ENCODE results near the gene NQO2.
A peak's percentile ranks its signal among the peaks of the same experiment; 100 is the strongest.
"Not testable (repeated sequence)": the region's sequence is repeated elsewhere in the genome, so short reads cannot be mapped to it uniquely, and the experiment has no call there.

NQO2 gene

DNA sequence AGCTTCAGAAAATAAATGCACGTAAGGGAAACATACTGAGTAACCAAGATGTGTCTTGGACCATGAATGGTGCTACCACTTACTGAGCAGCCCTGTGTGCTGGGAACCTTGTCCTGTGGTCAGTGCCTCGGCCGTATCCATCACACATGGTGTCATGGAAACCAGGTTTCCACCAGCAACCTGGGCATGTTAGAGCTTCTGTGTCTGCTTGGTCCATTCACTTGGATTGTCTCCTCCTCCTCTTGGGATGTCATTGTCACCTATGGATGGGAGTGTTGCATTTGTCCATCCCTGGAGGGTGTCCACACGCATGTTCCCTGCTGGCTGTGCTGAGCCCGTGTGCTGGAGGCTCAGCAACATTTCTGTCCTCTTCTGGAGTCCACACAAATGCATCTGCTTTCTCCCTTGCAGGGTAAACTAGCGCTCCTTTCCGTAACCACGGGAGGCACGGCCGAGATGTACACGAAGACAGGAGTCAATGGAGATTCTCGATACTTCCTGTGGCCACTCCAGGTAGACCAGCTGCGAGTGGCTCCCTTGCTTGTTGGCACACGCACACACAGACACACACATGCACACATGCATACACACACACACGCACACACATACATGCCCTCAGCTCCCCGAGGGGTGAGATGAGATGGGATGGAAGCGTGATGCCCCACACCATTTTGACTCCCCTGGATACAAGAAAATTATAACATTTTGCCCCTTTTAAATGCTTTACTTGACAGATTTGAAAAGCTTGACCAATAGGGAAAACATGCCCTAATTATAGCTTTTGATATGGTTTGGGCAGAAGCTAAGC, 17.0 kb downstream of the NQO2 start:
- no peak for DNase-seq

DNA sequence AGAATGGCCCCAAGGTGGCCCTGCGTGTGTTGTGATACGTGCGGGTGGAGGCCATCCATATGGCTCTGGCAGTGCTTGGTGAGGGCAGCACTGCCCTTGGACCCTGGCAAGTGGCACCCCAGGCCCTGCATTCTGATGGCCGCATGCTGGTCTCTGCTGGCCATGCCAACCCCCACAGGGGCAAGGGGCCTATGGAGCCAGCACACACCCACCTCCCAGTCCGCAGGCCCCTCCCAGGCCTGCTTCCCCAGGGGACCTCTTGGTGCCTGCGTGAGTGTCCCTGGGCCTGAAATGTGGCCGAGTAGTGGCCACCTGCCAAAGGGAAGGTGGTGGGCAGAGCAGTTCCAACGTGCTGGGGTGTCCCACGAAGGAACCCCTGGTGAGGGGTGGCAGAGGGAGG, 17.6 kb downstream of the NQO2 start:
- no peak for DNase-seq

DNA sequence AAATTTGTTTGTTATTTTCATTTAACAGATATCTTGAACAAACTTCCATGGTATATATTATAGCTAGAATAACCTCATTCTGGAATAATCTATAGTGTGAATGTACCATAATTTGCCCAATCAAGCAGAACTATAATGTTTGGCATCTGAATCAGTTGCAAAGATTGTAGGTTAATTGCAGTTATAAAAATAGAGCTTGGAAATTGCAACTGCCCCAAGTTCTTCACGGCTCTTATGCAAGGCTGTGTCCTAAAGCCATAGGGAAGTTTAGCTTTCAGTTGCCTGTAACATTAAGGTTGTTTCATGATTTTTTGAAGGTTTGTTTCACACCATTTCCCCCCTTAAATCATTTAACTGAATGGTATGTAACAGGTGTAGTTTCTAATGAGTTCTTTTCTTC, 19.4 kb downstream of the NQO2 start:
- no peak for DNase-seq

DNA sequence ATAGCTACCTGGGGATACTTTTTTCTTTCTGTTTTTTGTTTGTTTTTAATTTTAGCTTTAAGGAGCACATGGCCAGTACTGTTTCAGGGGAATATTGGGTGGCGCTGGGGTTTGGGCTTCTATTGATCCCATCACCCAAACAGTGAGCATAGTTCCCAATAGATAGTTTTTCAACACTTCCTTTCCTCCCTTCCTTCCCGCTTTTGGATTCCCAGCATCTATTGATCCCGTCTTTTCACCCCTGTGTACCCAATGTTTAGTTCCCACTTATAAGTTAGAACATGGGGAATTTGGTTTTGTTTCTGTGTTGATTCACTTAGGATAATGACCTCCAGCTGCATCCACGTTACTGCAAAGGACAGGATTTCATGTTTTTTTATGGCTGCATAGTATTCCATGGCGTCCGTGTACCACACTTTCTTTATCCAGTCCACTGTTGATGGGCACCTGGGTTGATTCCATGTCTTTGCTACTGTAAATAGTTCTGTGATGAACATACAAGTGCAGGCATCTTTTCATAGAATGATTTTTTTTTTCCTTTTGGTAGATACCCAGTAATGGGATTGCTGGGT, 20.1 kb downstream of the NQO2 start:
- DNase-seq: no peak

DNA sequence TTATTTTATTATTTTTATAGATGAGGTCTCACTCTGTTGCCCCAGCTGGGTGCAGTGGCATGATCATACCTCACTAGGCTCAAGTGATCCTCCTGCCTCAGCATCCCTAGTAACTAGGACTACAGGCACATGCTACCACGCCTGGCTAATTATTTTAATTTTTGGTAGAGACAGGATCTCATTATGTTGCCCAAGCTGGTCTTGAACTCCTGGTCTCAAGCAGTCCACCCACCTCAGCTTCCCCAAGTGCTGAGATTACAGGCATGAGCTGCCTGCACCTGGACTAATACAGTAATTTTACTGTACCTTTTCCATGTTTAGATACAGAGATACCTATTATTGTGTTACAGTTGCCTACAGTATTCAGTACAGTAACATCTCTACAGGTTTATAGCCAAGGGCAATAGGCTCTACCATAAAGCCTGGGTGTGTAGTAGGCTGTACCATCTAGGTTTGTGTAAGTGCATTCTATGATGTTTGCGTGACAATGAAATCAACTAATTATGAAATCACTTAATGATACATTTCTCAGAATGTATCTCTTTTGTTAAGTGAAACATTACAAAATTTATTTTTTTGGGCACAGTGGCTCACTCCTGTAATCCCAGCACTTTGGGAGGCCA, 21.4 kb downstream of the NQO2 start:
- DNase-seq: not testable (repeated sequence)

DNA sequence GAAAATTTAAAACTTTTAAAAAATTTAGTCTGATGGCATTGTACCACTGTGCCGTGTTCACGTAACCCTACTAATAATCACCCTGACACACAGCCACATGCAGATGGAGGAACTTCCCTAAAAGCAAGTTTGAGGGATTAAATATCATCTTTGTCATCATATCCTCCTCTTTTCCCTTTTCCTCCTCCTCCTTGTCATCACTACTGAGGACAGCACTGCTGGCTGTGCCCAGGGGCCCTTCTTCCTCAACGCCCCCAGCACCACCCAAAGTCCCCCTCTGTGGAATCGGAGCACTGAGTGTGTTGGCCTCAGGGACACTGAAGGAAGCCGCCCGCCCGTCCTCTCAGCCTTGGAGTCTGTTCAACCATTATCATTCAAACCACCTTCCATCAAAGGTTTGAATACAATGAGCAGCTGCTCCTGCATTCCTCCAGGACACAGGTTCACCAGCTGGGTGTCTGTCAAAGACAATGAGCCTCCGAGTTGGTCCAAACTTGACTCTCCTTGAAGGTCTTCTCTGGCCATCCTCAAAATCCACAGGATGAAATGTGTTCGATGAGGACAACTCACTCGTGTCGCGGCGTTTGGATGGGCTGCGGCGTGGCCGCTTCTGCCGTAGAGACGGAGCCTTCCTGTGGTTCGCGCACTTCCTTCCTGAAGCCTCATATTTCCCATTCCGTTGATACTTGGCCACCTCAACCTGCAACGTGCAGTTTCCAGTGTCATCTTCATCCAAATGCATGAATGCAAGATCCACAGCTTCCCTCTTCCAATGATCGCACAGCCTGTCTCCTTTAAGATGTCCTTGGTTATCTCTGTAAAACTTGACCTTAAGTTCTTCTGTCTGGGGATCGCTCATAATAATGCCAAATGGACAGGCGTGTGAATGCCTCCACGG, 23.3 kb downstream of the NQO2 start:
- DNase-seq: no peak

DNA sequence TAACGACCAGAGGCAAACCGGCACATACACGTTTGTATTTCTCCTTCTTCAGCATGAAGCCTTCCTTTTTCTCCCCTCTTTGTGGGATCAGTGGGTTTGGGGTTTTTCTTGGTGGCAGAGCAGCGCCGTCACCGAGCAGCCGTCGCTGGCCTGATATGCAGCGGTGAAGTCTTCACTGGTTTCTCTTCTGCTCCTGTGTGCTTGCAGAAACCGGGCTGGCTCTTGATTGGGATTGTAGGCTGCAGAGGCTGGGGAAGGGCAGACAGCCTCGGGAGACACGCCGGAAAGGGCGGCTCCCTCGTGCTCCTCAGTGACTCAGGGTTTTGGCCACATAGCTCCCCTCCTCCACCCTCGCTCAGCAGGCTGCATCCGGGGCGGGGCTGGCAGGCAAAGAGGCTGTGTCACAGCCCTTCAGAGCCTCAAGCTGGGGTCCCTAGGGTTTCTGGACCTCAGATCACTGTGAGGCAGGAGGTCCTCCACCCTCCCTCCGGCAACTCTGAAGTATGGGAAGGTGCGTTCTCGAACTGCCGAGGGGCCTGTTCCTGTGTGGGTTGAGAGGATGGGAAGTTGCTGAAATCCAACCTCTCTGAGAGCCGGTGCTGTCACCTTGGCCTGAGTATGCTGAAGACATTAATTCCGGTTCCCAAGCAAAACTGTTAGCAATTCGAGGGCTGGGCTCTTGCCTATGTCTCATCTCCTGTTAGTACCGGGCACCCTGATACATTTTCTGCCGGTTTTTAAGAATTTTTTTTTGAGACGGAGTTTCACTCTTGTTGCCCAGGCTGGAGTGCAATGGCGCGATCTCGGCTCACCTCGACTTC, 24.2 kb downstream of the NQO2 start:
- peak; percentile 53 for DNase-seq

DNA sequence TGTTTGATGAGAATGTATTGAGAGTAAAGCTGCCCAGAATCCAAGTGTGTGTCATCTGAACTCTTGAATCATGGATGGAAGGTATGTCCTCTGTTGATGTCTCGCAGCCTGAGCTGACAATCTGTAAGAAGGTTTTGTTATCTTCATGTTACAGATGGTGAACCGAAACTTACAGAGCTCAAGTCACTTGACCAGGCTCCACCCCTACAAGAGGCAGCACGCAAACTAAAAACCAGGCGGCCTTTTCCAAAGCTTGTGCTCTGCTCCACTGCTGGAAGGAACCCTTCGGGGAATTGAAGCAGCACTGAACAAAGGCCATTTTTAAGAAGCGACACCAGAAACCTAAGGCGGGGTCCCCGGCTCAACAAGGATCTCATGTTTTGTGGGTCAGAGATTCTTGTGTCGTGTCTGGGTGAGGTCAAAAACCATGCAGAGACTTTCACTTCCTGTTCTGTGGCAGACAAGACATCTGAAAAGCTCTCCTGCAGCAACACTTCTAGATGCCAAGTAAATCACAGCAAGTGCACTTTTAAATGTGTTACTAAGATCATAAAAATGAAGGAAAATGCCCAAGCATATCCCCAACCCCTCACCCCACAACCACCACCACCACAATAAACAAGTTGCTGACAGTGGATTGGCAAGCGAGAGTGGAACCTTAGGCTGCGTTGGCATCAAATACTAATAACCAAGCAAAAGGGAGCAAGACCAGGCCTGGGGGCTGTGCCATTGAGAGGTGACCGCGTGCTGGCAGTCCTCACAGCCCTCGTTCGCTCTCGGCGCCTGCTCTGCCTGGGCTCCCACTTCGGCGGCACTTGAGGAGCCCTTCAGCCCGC, 27.3 kb downstream of the NQO2 start:
- DNase-seq: no peak

DNA sequence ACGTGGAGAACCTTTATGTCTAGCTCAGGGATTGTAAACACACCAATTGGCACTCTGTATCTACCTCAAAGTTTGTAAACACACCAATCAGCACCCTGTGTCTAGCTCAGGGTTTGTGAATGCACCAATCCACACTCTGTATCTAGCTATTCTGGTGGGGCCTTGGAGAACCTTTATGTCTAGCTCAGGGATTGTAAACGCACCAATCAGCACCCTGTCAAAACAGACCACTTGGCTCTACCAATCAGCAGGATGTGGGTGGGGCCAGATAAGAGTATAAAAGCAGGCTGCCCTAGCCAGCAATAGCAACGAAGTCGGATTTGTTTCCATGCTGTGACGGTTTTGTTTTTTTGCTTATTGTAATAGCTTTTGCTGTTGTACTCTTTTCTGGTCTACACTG, 28.5 kb downstream of the NQO2 start:
- not testable (repeated sequence) for DNase-seq

DNA sequence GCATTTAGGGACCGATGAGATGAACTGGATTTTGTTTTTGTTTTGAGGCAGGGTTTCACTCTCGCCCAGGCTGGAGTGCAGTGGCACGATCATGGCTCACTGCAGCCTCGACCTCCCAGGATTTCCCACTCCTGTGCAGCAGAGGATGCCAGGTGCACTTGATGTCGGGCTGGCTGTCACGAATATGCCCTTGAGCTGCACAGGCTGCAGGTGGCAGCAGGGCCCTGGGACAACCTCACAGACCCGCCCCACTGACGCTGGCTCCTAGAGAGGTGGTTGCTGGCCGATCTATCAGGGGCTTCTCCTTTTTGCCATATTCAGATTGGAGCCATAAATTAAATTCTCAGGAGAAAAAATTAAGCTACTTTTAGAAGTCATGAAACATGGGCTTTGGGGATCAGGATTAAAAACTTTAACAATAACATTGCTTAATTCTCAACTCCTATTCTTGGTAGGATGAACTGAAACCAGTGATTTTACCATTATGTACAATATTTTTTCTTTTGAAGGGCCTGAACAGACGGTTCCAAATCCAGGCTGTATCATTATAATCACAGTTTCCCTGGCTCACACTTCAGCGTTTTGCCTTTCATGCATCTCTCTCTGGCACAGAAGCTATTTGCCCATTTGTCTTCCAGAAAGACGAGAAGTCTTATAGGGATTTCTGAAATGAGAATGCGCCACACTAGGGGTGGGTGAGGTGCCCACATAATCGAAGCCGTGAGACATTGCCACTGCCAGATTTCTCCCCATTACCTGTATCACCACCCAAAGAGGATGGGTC, 32.4 kb downstream of the NQO2 start:
- DNase-seq: peak; percentile 6

DNA sequence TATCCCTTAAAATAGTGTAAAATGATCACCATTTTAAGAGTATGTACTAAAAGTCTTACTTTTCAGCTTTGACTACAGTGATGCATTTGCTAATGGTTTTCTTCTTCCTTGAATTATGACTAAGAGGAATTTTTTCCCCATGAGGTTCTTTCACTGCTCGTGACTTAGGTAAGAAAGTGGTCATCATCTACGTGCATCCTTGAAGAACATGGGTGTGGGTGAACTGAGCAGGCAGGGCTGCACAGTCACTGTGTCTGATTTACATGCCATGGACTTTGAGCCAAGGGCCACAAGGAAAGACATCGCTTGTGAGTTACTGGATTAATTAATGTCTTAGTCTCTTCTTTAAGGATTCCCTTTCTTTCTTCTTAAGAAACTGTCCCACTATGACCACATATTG, 33.3 kb downstream of the NQO2 start:
- DNase-seq: no peak

DNA sequence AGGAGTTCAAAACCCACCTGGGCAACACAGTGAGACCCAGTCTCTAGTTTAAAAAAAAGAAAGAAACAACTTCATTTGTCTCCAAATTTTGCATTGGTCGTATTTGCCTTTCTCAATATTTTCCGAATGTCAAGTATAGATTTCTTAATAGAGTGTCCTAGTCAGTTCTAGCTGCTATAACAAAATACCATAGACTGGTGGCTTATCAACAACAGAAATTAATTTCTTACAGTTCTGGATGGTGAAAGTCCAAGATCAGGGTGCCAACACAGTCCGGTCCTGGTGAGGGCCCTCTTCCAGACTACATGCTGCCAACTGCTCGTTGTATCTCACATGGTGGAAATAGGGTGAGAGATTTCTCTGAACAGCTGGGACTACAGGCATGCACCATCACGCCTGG, 34.0 kb downstream of the NQO2 start:
- no peak for DNase-seq

DNA sequence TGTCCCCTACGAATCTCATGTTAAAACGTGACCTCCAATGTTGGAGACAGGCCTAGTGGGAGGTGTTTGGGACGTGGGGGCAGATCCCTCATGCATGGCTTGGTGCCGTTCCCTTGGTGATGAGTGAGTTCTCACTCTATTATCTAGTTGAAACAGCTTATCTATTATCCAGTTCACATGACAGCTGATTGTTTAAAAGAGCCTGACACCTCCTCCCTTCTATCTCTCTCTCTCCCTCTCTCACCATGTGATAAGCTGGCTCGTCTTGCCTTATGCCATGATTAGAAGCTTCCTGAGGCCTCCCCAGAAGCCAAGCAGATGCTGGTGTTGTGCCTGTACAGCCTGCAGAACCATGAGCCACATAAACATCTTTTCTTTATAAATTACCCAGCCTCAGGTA, 35.7 kb downstream of the NQO2 start:
- DNase-seq: no peak

DNA sequence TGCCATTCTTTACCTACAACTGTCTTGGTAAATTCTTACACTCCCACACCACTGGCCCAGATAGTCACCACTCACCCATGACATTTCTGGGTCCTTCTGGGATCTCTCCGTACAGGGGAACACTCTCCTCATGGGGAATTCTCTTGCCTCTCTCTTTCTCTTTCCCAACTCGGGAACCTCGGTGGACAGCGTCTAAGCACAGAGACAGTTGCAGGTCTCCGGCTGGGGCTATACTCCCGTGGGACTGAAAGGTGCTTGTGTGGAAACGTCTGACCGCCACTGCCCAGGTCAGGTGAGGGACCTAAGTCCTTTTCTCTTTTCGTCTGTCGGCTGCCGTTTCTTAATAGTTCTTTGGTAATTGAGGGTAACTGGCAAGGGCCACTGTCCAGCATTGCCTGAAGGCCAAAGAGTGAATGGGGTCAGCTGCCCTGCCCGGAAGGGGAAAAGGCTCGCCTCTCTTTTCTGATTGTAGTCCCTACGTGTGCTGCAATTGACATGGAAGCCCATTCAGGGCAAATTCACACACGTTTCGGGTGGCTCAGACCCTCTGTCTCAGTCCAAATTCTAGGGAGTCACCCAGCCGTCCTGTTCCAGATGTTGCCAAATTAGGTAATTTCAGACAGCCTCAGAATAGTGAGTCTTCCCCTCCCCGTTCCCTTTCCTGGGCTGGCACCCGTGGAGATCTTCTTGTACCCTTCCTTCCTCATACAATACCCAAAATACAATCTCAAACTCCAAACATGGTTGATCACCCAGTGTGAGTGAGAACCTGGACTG, 37.4 kb downstream of the NQO2 start:
- DNase-seq: no peak

DNA sequence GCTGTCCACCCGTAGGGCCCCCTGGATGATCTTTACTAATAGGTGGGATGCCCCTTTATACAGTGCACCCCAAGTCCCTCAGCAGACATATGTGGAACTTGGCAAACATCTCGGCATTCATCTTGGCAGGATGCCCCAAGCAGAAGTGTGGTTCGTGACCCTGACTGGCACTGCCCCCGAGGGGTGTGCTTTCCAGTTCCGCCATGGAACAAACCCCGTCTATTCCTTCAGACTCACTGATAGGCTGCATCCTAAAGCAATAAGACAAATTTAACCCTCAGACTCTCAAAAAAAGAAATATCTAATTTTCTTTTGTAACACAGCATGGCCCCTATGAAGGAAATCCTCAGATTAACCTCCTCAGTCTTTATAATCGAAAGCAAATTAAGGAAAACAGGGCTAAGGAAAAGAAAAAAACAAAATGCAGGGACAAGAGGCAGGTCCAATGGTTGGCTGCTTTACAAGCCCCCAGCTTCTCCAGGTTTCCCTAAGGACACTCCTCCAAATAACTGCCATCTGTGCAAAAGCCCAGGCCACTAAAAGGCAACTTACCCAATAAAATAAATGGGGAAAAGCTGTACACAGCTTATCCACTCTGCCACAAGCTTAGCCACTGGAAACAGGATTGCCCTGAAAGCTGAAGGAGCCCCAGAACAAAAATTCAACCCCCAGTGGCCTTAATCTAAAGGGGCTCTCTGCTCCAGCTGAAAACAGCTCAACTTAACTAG, 38.1 kb downstream of the NQO2 start:
- no peak for DNase-seq

DNA sequence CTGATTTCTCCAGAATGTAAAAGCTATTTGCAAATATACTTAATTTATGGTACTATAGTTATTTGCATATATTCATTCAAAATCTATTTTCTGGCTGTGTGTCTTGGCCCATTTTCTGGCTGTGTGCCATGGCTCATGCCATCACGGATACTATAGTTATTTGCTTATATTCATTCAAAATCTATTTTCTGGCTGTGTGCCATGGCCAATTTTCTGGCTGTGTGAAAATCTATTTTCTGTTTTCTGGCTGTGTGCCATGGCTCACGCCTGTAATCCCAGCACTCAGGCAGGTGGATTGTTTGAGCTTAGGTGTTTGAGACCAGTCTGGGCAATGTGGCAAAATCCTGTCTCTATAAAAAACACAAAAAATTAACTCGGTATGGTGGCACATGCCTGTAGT, 39.7 kb downstream of the NQO2 start:
- peak; percentile 80 for DNase-seq

DNA sequence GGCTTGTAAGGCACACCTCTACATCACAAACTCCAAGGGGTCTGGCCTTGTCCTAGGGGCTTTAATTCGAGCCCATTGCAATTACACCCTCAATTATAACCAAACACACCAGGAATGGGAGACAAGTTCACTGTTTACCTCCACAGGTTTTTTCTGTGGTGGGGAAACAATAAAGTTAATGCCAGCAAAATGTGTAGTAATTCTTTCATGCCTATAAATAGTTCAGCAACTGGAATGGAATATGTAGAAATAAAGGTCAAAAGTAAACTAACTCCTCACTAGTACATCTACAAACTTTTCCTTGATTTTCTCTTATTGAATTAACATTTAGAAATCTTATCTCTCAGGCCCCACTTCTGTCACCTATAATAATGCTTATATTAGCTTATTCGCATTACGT, 41.5 kb downstream of the NQO2 start:
- no peak for DNase-seq

DNA sequence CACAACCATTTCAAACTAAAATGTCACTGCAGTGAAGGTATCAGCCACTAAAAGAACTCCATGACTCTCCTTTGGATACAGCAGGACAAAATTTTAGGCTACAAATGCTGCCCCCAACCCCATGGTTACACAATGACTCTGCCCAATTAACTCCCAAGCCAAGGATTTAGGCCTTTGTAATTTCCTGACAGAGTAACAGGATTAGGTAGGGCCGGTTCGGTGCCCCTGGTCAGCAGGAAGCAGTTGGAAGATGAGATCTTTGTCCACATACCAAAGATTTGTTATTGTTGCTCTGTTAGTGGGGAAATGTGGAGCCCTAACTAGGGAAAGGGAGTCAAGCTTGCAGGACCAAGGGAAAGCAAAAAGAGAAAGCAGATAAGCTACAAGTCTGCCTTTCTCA, 41.9 kb downstream of the NQO2 start:
- DNase-seq: no peak

DNA sequence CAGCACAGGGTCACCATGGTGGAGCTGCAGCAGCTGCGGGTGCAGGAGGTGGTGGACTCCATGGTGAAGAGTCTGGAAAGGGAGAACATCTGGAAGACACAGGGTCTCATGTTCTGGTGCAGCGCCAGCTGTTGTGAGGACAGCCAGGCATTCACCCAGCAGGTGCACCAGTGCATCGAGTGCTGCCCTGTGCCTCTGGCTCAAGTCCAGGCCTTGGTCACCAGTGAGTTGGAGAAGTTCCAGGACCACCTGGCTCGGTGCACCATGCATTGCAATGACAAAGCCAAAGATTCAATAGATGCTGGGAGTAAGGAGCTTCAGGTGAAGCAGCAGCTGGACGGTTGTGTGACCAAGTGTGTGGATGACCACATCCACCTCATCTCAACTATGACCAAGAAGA, 45.7 kb downstream of the NQO2 start:
- DNase-seq: peak; percentile 56

All from NCI-H146 (cell line).